B cell (primary cell): ENCODE measurements around the gene ARHGAP26.

Experiments used
- EZH2 ChIP-seq: IDR thresholded peaks from 2 replicates; pipeline ENCODE4 v1.6.1; 2012; ENCODE audit warnings: borderline replicate concordance, low read depth, mild to moderate bottlenecking, moderate library complexity, low read length; ENCODE audit not compliant: insufficient read depth, poor library complexity, severe bottlenecking
- TF ChIP-seq, protein P1 (sequence below): fragments of 200-600 bp; IDR thresholded peaks from one replicate; pipeline ENCODE4 v1.8.0; 2022; ENCODE audit warnings: antibody characterized with exemption, mild to moderate bottlenecking

DNA sequence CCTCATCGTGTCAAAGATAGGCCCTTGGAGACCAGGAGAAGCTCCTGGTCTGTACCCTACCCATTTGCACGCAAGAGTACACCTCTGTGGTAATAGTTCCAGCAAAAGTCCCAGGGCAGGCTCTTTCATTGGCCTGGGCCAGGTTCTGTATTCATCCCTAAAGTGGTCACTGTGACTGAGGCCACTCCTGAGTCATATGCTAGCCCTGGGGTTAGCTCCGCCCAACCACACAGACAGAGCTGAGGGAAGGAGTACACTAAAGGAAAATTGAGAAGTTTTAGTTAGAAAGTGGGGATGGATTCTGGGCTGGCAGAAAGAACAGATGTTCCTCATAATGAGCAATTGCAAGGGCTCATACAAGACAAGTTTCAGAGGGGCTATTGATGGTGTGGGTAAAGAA lies 206.7 kb downstream of the ARHGAP26 start:
- TF ChIP-seq EZH2: no peak
- TF ChIP-seq, protein P1, sequence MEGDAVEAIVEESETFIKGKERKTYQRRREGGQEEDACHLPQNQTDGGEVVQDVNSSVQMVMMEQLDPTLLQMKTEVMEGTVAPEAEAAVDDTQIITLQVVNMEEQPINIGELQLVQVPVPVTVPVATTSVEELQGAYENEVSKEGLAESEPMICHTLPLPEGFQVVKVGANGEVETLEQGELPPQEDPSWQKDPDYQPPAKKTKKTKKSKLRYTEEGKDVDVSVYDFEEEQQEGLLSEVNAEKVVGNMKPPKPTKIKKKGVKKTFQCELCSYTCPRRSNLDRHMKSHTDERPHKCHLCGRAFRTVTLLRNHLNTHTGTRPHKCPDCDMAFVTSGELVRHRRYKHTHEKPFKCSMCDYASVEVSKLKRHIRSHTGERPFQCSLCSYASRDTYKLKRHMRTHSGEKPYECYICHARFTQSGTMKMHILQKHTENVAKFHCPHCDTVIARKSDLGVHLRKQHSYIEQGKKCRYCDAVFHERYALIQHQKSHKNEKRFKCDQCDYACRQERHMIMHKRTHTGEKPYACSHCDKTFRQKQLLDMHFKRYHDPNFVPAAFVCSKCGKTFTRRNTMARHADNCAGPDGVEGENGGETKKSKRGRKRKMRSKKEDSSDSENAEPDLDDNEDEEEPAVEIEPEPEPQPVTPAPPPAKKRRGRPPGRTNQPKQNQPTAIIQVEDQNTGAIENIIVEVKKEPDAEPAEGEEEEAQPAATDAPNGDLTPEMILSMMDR: no peak
